Measurements from ENCODE around the gene UCK2. TPM values are rescaled to one million over a fixed set of nuclear protein-coding genes. Genes with fewer than 3 reads are reported as not detected.

UCK2 gene
- total and polyA plus RNA-seq, 2 of the 8 experiments (the other 6 are each of a cell fraction or from before 2014, with no cell fraction given), result 103 to 109 TPM

DNA sequence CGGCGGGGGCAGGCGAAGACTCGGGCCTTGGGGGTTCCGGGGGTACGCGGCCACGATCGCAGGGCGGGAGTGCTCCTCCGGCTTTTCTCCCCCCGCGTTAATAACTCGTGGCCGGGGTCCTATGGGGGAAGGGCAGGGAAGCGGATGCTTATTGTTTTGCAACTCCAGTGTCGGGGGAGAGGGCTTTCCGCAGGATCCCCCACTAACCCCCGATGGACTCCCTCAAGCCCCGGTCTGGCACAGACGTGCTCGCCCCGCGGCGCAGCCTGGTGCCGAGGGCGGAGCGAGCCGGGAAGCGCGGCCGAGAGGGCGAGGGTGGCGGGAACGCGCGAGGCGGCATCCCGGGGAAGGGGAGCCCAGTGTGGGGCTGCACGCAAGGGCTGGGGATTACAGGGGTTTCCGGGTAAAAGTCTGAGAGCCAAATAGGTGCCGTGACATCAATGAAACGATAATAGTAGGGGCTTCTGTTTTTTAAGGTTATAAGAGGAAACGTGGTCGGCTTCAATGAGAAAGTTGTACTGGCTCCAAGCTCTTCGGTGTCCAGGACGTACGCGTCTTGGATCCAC is 772 bp downstream of the UCK2 start (continued):
- TF ChIP-seq SIN3A (conservative IDR thresholded peaks at IDR 0.05 in 1 of 2, IDR thresholded peaks at IDR 0.05 in 1 of 2; ENCODE audit: low read depth in 1 of 2, low read length in 2 of 2), result 0 out of 4 replicates have a peak, but pooled peaks of 1 of the 2 experiments have one; percentile 28

Measured in H1 (cell line).